ENCODE results near the gene SIX3.

Gene SIX3

GRCh38 chr2:44957656-44958327, 16.3 kb downstream of the SIX3 start:
- DNase-seq (ENCODE audit: low read depth in 2 of 2) = no peak

GRCh38 chr2:44959855-44960254, 18.4 kb downstream of the SIX3 start:
- DNase-seq (ENCODE audit: low read depth in 2 of 2) = no peak

- no peak for DNase-seq (ENCODE audit: low read depth in 2 of 2)
These were observed 19.4 kb downstream of the SIX3 start for GRCh38 chr2:44960871-44961270.

GRCh38 chr2:44962176-44962695, 20.7 kb downstream of the SIX3 start:
- no peak for DNase-seq (ENCODE audit: low read depth in 2 of 2)

GRCh38 chr2:44964752-44965236, 23.3 kb downstream of the SIX3 start:
- no peak for DNase-seq (ENCODE audit: low read depth in 2 of 2)

- DNase-seq (ENCODE audit: low read depth in 2 of 2) = no peak
These were observed 24.2 kb downstream of the SIX3 start for GRCh38 chr2:44965684-44966083.

GRCh38 chr2:44967056-44967455, 25.6 kb downstream of the SIX3 start:
- no peak for DNase-seq (ENCODE audit: low read depth in 2 of 2)

GRCh38 chr2:44967727-44968432, 26.4 kb downstream of the SIX3 start:
- DNase-seq (ENCODE audit: low read depth in 2 of 2) = no peak

GRCh38 chr2:44969936-44970335, 28.4 kb downstream of the SIX3 start:
- DNase-seq (ENCODE audit: low read depth in 2 of 2) = no peak

- DNase-seq (ENCODE audit: low read depth in 2 of 2) = no peak
These were observed 29.4 kb downstream of the SIX3 start for GRCh38 chr2:44970846-44971450.

GRCh38 chr2:44972771-44973535, 31.5 kb downstream of the SIX3 start:
- no peak for DNase-seq (ENCODE audit: low read depth in 2 of 2)

GRCh38 chr2:44974064-44974715, 32.7 kb downstream of the SIX3 start:
- DNase-seq (ENCODE audit: low read depth in 2 of 2) = no peak

GRCh38 chr2:44975571-44976450, 34.3 kb downstream of the SIX3 start:
- DNase-seq (ENCODE audit: low read depth in 2 of 2) = no peak

GRCh38 chr2:44979581-44979980, 38.1 kb downstream of the SIX3 start:
- DNase-seq (ENCODE audit: low read depth in 2 of 2) = no peak

- DNase-seq (ENCODE audit: low read depth in 2 of 2) = no peak
These were observed 39.5 kb downstream of the SIX3 start for GRCh38 chr2:44980751-44981713.

- DNase-seq (ENCODE audit: low read depth in 2 of 2) = peak; percentile 33 to 34
These were observed 40.2 kb downstream of the SIX3 start for GRCh38 chr2:44981714-44982108.

- DNase-seq (ENCODE audit: low read depth in 2 of 2) = no peak
These were observed 42.5 kb downstream of the SIX3 start for GRCh38 chr2:44983836-44984604.

GRCh38 chr2:44989176-44989575, 47.7 kb downstream of the SIX3 start:
- no peak for DNase-seq (ENCODE audit: low read depth in 2 of 2)
